K562 (cell line): ENCODE results near the gene F11R. TPM values are rescaled to one million over a fixed set of nuclear protein-coding genes. Genes with fewer than 3 reads are reported as not detected.

Experiments
- BDP1 ChIP-seq: IDR thresholded peaks from 3 replicates; pipeline ENCODE4 v1.6.1; 2011; ENCODE audit not compliant: insufficient read length, insufficient read depth
- BRCA1 ChIP-seq, 2 experiments: fragments of 450-650 bp in 1 of 2; sonication (generic) in 1 of 2; formaldehyde crosslinking in 1 of 2; IDR thresholded peaks; 2 replicates each; pipeline versions ENCODE4 v1.5.0 to v1.6.1; 2017 to 2020; ENCODE audit warnings: mild to moderate bottlenecking in 1 of 2, missing genetic modification reagents in 1 of 2
- BRD9 ChIP-seq: fragments of 450-650 bp; IDR thresholded peaks from 2 replicates; pipeline ENCODE4 v1.6.1; 2018; ENCODE audit warnings: low read depth; ENCODE audit not compliant: partially characterized antibody
- FOSL1 ChIP-seq: fragments of 200-800 bp; sonication (Bioruptor generic); conservative IDR thresholded peaks from 2 replicates; pipeline ENCODE4 v1.6.1; 2016; ENCODE audit warnings: missing genetic modification characterization, missing compliant biosample characterization
- GABPA ChIP-seq: fragments of 200-800 bp; sonication (Bioruptor generic); conservative IDR thresholded peaks from 2 replicates; pipeline ENCODE4 v1.6.1; 2016; ENCODE audit warnings: low read depth, missing genetic modification characterization, missing compliant biosample characterization
- HDAC3 ChIP-seq: fragments of 450-650 bp; IDR thresholded peaks from 2 replicates; pipeline ENCODE4 v1.6.1; 2018; ENCODE audit warnings: borderline replicate concordance, mild to moderate bottlenecking, moderate library complexity; ENCODE audit not compliant: partially characterized antibody
- JUN ChIP-seq, 2 experiments: sonication (generic) in 1 of 2; formaldehyde crosslinking in 1 of 2; IDR thresholded peaks; 2 replicates each; pipeline versions ENCODE4 v1.6.1 to v1.8.0; 2012 to 2022; ENCODE audit warnings: borderline replicate concordance in 2 of 2, mild to moderate bottlenecking in 2 of 2, improper control_type of control experiment in 1 of 2, low read depth in 1 of 2, low read length in 1 of 2, missing genetic modification reagents in 1 of 2
- MED1 ChIP-seq: sonication (generic); formaldehyde crosslinking; IDR thresholded peaks from 2 replicates; pipeline ENCODE4 v1.8.1; 2023; ENCODE audit warnings: missing genetic modification reagents, borderline replicate concordance
- MYNN ChIP-seq, 2 experiments: sonication (generic); formaldehyde crosslinking in 1 of 2; IDR thresholded peaks; 2 replicates each; pipeline versions ENCODE4 v1.5.0 to v1.6.1; 2016 to 2020; ENCODE audit warnings: antibody characterized with exemption in 1 of 2, missing genetic modification reagents in 1 of 2
- NFRKB ChIP-seq: fragments of 450-650 bp; IDR thresholded peaks from 2 replicates; pipeline ENCODE4 v1.6.1; 2016; ENCODE audit warnings: low read depth
- TCF3 ChIP-seq: sonication (generic); formaldehyde crosslinking; IDR thresholded peaks from 2 replicates; pipeline ENCODE4 v1.4.0; 2020; ENCODE audit warnings: mild to moderate bottlenecking, missing genetic modification reagents
- YY1 ChIP-seq, 3 experiments: IDR thresholded peaks; 2 replicates each; pipeline ENCODE4 v1.6.1; 2011; ENCODE audit warnings: low read length in 2 of 3, mild to moderate bottlenecking in 2 of 3, moderate library complexity in 2 of 3, borderline replicate concordance in 1 of 3, control low read depth in 1 of 3, low read depth in 1 of 3; ENCODE audit not compliant: insufficient read depth in 3 of 3, insufficient replicate concordance in 2 of 3, control insufficient read depth in 1 of 3, insufficient read length in 1 of 3; ENCODE audit errors: extremely low read depth in 1 of 3
- ZC3H4 ChIP-seq: sonication (generic); formaldehyde crosslinking; IDR thresholded peaks from 2 replicates; pipeline ENCODE4 v1.9.0; 2021; ENCODE audit warnings: missing genetic modification reagents, borderline replicate concordance
- ZFP30 ChIP-seq: fragments of 250-450 bp; sonication (Bioruptor Pico); IDR thresholded peaks from 2 replicates; pipeline ENCODE4 v1.8.0; 2022; ENCODE audit warnings: moderate library complexity, mild to moderate bottlenecking, inconsistent platforms, borderline replicate concordance
- ZNF785 ChIP-seq: fragments of 250-450 bp; sonication (Bioruptor Pico); IDR thresholded peaks from 2 replicates; pipeline ENCODE4 v1.4.0; 2020; ENCODE audit warnings: mild to moderate bottlenecking
- ZSCAN29 ChIP-seq: fragments of 450-650 bp; IDR thresholded peaks from 2 replicates; pipeline ENCODE4 v1.6.1; 2017
- polyA plus RNA-seq, 8 experiments: library from polyadenylated mRNA; depleted of rRNA in 4 of 8; stranded (reverse) in 5 of 8; unstranded in 3 of 8; fragments of >200 nt; fragmentation: Nextera tagmentation in 2 of 8; fragmentation: Illumina TruSeq in 1 of 8; extraction: Ambion mirVana in 2 of 8; extraction: Trizol in 1 of 8; gene quantifications; 2 replicates each; pipeline versions ENCODE4 v1.2.1 to v1.2.3, GENCODE V29; 2011 to 2014; ENCODE audit warnings: inconsistent platforms in 1 of 8, missing spikeins in 1 of 8
- total RNA-seq, 7 experiments: library from RNA; depleted of rRNA in 6 of 7; stranded (reverse); fragments of >200 nt in 6 of 7; fragmentation: Illumina TruSeq in 2 of 7; extraction: Trizol in 2 of 7; gene quantifications; 2 replicates each; pipeline versions ENCODE4 v1.2.1 to v1.2.3, GENCODE V29; 2011 to 2021; ENCODE audit warnings: low replicate concordance in 1 of 7
- TF ChIP-seq, protein P1 (sequence below), 2 experiments: fragments of 450-650 bp in 1 of 2; sonication (generic) in 1 of 2; formaldehyde crosslinking in 1 of 2; IDR thresholded peaks in 1 of 2; conservative IDR thresholded peaks in 1 of 2; 2 replicates each; pipeline versions ENCODE4 v1.6.1 to v1.8.1; 2016 to 2023; ENCODE audit warnings: mild to moderate bottlenecking in 2 of 2, moderate library complexity in 2 of 2, inconsistent platforms in 1 of 2, missing genetic modification reagents in 1 of 2
- TF ChIP-seq, protein P2 (sequence below): sonication (generic); formaldehyde crosslinking; IDR thresholded peaks from 2 replicates; pipeline ENCODE4 v1.8.0; 2022; ENCODE audit warnings: mild to moderate bottlenecking, missing genetic modification reagents
- TF ChIP-seq, protein P3 (sequence below): fragments of 450-650 bp; IDR thresholded peaks from 2 replicates; pipeline ENCODE4 v1.6.1; 2016

Gene F11R
- total and polyA plus RNA-seq, 9 of the 15 experiments (the other 6 are each of a cell fraction or from before 2014, with no cell fraction given): 27.4 to 187 (median 52.5) TPM

DNA sequence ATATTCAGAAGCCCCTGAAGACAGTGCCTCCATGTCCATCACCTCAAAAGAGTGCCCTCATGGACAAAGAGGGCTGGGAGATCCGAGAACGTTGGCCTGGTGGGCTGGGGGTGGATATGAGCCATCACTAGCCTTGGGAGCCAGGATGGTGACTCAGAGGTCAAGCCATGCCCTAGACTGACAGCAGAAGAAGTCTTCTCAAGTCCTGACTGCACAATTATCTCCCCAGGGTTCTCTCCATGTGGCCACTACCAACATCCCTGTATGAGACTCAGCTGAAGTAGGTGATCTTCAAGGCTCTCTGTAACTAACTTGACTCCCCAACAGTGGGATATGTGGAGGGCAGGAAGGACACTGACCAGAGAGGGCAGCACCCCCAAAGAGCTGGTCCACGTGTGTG, 31.9 kb upstream of the F11R start (continued):
- no peak for TF ChIP-seq YY1 (IDR thresholded peaks at IDR 0.05; ENCODE audit: borderline replicate concordance in 1 of 3, control insufficient read depth in 1 of 3, extremely low read depth in 1 of 3, insufficient read depth in 3 of 3, insufficient read length in 1 of 3, insufficient replicate concordance in 2 of 3, low read depth in 1 of 3, low read length in 2 of 3)
- TF ChIP-seq, protein P1, sequence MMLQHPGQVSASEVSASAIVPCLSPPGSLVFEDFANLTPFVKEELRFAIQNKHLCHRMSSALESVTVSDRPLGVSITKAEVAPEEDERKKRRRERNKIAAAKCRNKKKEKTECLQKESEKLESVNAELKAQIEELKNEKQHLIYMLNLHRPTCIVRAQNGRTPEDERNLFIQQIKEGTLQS (IDR thresholded peaks at IDR 0.05): peak; percentile 72
- TF ChIP-seq, protein P1 (CRISPR knock-in tag; conservative IDR thresholded peaks at IDR 0.05): no peak
- TF ChIP-seq, protein P2, sequence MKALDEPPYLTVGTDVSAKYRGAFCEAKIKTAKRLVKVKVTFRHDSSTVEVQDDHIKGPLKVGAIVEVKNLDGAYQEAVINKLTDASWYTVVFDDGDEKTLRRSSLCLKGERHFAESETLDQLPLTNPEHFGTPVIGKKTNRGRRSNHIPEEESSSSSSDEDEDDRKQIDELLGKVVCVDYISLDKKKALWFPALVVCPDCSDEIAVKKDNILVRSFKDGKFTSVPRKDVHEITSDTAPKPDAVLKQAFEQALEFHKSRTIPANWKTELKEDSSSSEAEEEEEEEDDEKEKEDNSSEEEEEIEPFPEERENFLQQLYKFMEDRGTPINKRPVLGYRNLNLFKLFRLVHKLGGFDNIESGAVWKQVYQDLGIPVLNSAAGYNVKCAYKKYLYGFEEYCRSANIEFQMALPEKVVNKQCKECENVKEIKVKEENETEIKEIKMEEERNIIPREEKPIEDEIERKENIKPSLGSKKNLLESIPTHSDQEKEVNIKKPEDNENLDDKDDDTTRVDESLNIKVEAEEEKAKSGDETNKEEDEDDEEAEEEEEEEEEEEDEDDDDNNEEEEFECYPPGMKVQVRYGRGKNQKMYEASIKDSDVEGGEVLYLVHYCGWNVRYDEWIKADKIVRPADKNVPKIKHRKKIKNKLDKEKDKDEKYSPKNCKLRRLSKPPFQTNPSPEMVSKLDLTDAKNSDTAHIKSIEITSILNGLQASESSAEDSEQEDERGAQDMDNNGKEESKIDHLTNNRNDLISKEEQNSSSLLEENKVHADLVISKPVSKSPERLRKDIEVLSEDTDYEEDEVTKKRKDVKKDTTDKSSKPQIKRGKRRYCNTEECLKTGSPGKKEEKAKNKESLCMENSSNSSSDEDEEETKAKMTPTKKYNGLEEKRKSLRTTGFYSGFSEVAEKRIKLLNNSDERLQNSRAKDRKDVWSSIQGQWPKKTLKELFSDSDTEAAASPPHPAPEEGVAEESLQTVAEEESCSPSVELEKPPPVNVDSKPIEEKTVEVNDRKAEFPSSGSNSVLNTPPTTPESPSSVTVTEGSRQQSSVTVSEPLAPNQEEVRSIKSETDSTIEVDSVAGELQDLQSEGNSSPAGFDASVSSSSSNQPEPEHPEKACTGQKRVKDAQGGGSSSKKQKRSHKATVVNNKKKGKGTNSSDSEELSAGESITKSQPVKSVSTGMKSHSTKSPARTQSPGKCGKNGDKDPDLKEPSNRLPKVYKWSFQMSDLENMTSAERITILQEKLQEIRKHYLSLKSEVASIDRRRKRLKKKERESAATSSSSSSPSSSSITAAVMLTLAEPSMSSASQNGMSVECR (CRISPR knock-in tag): no peak
- no peak for TF ChIP-seq NFRKB
- peak; percentile 65 for TF ChIP-seq FOSL1 (tag)
- no peak for TF ChIP-seq ZSCAN29
- TF ChIP-seq, protein P3, sequence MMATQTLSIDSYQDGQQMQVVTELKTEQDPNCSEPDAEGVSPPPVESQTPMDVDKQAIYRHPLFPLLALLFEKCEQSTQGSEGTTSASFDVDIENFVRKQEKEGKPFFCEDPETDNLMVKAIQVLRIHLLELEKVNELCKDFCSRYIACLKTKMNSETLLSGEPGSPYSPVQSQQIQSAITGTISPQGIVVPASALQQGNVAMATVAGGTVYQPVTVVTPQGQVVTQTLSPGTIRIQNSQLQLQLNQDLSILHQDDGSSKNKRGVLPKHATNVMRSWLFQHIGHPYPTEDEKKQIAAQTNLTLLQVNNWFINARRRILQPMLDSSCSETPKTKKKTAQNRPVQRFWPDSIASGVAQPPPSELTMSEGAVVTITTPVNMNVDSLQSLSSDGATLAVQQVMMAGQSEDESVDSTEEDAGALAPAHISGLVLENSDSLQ: peak; percentile 58
- TF ChIP-seq GABPA (tag): no peak
- 0 out of 2 replicates have a peak, but pooled peaks have one; percentile 17 for TF ChIP-seq MYNN (IDR thresholded peaks at IDR 0.05)
- TF ChIP-seq MYNN (CRISPR knock-in tag; IDR thresholded peaks at IDR 0.05): no peak
- no peak for TF ChIP-seq TCF3 (CRISPR knock-in tag)
- no peak for TF ChIP-seq ZNF785 (CRISPR knock-in tag)
- no peak for TF ChIP-seq ZFP30 (CRISPR knock-in tag)
- TF ChIP-seq MED1: no peak
- TF ChIP-seq BRCA1 (IDR thresholded peaks at IDR 0.05): no peak
- no peak for TF ChIP-seq BRCA1 (CRISPR knock-in tag; IDR thresholded peaks at IDR 0.05)
- no peak for TF ChIP-seq ZC3H4 (CRISPR knock-in tag)
- TF ChIP-seq HDAC3: no peak
- TF ChIP-seq BDP1: no peak
- no peak for TF ChIP-seq BRD9
- TF ChIP-seq JUN (IDR thresholded peaks at IDR 0.05; ENCODE audit: borderline replicate concordance, low read depth, low read length): 0 out of 2 replicates have a peak, but pooled peaks have one; percentile 35
- no peak for TF ChIP-seq JUN (CRISPR knock-in tag; IDR thresholded peaks at IDR 0.05; ENCODE audit: borderline replicate concordance)
